ENCODE data around the gene TGFBRAP1. TPM values are rescaled to one million over a fixed set of nuclear protein-coding genes. Genes with fewer than 3 reads are reported as not detected.
A peak's percentile ranks its signal among the peaks of the same experiment; 100 is the strongest.

Gene TGFBRAP1
- total RNA-seq, 1 donor from 2014 or later = 20.6 TPM

DNA sequence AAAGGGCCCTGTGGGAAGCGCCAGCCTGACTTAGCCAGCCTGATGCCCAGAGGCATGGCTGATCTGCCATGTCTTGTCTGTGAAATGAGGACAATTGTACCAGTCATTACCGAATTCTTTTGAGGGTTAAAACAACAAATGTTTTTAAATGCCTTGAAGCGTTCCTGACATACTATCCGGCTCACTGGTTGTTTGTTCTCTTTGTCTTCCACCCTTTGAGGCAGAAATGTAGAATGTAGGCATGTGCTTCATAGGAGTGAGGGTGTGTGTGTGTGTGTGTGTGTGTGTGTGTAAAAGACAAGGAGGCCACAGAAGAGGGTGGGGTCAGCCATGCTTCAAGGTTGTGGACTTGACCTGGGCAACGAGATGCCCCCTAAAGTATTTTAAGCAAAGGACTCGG lies 35.5 kb downstream of the TGFBRAP1 start:
- DNase-seq (ENCODE audit: low spot score) (no peak), ATAC-seq (no peak)
- intact Hi-C loops (cut with DNase I) = no loop called here

DNA sequence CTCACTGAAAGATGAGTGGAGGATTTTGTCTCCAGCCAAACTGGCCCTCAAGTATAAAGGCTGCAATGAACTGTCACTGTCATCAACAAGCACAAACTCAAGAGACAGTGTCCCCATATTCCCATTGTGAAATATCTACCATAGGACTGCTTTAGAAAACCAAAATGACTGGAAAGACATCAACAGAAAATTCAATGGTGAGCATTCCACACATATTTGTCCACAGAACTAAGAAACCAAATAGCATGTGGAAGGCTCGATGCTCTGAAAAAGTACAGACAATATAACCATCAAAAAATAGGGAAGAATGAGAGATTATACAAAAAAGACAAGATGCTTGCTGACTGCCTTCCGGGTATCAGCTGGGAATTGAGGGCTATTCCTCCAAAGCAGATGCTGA lies 37.6 kb downstream of the TGFBRAP1 start:
- intact Hi-C loops (cut with DNase I) = no loop called here
- ATAC-seq (no peak), DNase-seq (ENCODE audit: low spot score) (no peak)

DNA sequence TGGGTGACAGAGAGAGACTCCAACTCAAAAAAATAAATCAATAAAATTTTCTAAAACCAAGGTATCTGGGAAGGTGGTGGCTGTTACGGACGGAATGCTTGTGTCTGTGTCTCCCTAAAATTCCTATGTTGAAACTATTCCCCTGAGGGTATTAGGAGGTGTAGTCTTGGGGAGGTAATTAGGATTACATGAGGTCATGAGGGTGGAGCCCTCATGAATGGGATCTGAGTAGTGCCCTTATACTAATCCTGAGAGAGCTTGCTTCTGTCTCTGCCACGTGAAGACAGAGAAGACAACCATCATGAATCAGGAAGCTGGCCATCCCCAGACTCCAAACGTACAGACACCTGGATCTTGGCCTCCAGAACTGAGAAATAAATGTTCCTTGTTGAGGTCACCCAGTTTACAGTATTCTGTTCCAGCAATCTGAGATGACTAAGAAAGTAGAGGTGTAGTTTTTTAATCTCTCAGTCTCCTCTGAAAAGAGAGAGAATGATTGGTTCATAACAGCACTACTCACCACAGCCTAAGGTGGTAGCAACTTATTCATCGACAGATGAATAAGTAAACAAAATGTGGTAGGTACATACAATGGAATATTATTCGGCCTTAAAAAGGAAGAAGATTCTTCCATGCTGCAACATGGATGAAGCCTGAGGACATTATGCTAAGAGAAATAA lies 38.4 kb downstream of the TGFBRAP1 start:
- no peak for DNase-seq (ENCODE audit: low spot score)
- intact Hi-C loops (cut with DNase I) = no loop called here
- ATAC-seq = no peak

DNA sequence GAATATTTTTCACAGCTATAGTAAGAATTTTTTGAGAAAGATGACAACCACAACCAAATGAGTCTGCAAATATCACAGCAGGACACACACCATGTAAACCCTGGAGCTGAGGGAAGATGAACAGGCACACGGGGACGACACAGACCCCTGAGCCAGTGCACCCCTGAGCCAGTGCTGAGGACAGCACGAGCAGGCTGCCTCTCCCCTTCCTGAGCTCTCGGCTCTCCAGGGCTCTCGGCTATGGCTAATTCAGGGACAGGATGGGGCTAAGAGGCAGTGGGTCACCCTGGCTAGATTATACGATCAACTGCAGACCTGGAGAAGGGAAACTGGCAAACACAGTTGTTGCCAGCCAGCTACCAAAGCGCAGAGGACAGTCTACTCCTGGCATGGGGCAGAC lies 41.4 kb downstream of the TGFBRAP1 start:
- intact Hi-C loops (cut with DNase I) = no loop called here
- ATAC-seq = no peak
- DNase-seq (ENCODE audit: low spot score) = no peak

DNA sequence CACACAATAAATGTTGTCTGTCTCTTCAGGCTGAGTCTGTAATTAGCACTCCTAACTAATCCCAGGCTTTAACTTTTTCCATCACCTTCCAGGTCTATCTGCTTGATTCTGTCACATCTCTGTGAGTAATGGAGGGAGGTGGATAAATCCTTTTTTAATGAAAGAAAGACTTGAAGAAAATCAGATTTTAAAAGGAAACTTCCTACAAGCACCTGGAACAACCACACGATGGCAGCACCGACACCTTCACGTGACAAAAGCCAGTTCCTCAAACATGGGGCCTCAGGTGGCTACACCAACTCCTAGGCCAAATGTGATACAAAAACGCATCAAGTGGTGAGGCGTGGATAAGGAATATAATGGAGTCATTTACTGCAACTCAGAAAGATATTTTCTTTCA lies 41.8 kb downstream of the TGFBRAP1 start:
- ATAC-seq = no peak
- intact Hi-C loops (cut with DNase I) = no loop called here
- no peak for DNase-seq (ENCODE audit: low spot score)

DNA sequence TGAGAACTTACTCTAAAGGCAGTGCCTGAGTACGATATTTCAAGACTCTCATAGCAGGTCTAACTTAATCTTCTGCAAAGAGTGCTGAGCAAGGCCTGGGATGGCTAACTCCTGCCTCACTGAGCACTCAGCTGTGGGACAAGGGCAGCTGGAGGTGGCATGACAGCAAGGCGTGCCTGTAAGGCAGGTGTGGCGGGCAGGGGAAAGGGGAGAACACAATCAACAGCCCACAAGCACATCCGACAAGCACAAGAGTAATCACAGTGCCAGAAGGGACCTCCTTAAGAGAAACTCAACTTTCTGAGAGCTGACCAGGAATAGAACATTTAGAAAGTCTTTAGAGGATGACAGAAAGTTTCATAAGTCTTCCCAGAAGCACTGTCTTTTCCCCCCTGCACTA lies 46.0 kb downstream of the TGFBRAP1 start:
- ATAC-seq (no peak), DNase-seq (ENCODE audit: low spot score) (no peak)
- intact Hi-C loops (cut with DNase I) = no loop called here

DNA sequence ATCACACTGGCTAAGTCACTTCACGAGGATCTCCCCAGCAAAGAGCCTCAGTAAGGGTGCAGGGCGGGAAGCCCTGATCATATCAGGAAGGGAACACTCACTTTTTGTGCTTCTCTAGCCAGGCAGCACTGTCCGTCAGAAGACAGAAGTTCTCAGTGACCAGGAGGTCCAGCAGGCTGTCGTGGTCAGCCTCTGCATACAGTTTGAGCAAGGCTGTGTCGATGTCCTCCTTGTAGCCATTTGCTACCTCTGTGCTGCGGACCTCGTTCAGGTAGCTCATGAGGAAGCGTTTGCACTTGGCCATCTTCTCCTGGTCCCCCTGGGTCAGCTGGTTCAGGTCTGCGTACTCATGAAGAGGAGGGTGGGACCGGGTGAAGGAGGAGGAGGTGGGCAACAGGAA lies 49.3 kb downstream of the TGFBRAP1 start:
- intact Hi-C loops (cut with DNase I) = no loop called here
- ATAC-seq (no peak), DNase-seq (ENCODE audit: low spot score) (no peak)

DNA sequence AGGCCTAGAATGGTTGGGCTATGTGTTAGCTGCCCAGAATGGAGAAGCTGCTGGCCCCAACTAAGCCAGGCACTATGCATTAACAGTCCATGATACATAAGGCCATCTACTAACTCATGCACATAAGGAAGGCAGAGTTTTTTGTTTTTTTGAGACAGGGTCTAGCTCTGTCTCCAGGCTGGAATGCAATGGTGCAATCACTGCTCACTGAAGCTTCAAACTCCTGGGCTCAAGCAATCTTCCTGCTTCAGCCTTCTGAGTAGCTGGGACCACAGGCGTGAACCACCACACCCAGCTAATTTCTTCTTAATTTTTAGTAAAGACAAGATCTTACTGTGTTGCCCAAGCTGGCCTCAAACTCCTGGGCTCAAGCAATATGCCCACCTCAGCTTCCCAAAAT lies 50.4 kb downstream of the TGFBRAP1 start:
- ATAC-seq = no peak
- intact Hi-C loops (cut with DNase I) = no loop called here

DNA sequence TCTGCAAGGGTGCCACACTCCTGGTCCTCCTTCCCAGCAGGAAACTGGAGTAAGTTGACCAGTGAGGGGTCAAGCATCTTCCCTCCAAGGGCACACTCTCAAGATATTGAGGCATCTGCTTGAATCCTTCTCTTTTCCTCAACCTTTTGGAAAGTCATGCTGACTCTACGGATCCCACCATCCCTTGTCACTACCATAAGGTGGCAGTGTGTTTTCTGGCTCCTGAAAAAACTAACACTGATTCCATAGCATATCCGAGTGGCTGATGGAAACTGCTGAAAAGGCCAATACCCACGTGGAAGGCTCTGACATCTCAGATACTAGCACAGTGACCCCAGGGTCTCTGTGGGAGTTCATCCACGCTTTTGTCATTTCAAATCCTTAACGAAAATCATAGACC lies 50.9 kb downstream of the TGFBRAP1 start:
- DNase-seq (ENCODE audit: low spot score) (no peak), ATAC-seq (no peak)
- intact Hi-C loops (cut with DNase I) = no loop called here

More for the DNA sequence above, 50.4 kb downstream of the TGFBRAP1 start:
- DNase-seq (ENCODE audit: low spot score) = no peak

DNA sequence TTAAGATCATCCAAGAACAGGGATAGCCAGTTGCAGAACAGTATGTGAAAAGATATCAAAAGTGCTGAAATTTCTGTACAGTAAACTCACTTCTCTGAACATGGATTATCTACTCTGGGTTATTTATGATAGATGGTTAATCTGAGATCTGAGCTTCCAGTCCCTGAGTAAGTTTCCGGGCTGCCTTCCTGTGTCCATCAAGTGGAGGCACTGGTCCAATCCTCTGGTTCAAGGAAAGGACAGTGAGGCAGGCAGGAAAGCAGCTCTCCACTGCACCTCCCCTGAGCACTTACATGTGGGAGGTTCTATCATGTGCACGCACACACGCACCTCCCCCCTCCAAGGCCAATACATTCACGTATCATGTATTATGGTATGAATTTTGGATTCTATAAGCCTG lies 55.5 kb downstream of the TGFBRAP1 start:
- no peak for ATAC-seq
- intact Hi-C loops (cut with DNase I) = no loop called here
- no peak for DNase-seq (ENCODE audit: low spot score)

DNA sequence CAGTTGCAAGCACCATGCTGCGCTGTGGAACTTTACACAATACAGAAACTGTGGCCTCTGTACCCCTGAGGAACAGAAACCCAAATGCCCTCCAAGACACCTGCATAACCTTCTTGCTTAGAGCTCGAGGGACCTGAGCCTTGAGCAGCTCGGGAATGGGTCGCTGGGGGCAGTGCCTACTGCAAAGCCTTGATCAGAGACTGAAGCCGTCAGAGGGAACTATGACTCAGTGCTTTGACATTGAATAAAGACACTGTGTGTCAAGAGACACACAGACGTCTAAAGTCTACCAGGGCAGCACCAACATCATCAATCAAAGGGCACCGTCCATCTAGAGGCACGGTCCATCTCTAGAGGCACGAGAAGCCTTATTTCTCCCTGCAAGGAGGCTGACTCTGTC lies 57.4 kb downstream of the TGFBRAP1 start:
- no peak for DNase-seq (ENCODE audit: low spot score)
- ATAC-seq = no peak
- intact Hi-C loops (cut with DNase I) = no loop called here

DNA sequence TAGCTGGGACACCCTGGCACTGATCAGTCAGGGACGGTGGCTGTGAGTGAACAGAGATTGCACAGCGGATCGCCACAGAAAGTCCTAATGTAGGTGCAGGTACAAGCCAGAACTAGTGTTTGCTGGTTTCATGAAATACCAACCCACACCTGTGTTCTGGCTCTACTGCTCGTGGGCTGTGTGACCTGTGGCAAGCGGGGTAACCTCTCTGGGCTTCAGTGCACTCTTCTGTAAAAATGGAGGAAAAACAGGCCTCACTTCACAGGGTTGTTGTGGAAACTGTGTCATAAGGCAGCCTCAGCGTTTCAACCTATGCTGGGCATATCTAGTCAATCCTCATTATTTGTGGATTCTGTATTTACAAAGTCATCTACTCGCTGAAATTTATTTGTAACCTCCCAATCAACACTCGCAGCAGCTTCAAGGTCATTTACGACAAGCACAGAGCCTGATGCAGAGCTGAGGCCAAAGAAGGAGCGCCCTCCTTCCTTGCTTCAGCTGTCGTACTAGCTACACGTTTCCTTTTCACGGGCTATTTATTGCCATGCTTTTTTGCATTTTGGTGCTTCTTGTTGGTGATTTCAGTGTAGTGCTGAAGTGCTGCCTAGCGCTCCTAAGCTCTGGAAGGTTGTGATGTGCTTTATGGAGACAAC lies 58.0 kb downstream of the TGFBRAP1 start:
- ATAC-seq = no peak

DNA sequence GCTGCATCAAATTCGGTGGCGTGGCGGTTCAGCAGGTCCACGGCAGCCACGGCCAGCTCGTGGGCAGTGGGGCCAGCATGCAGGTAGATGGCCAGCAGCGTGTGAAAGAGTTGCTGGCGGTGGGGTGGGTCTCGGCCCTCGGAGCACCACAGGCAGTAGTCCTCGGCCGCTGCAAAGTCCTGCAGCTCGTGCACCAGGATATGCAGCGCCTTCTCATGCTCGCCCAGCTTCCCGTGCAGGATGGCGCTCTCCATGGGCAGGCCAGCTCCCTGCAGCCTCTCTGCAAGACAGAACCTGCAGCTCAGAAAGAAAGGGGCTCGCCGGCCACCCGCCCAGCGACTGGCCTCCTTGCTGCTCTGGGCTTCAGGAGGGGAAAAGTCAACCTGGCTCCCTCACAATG lies 60.1 kb downstream of the TGFBRAP1 start:
- DNase-seq (ENCODE audit: low spot score) (no peak), ATAC-seq (no peak)
- intact Hi-C loops (cut with DNase I) = no loop called here

More for the DNA sequence above, 58.0 kb downstream of the TGFBRAP1 start:
- intact Hi-C loops (cut with DNase I) = no loop called here
- no peak for DNase-seq (ENCODE audit: low spot score)

DNA sequence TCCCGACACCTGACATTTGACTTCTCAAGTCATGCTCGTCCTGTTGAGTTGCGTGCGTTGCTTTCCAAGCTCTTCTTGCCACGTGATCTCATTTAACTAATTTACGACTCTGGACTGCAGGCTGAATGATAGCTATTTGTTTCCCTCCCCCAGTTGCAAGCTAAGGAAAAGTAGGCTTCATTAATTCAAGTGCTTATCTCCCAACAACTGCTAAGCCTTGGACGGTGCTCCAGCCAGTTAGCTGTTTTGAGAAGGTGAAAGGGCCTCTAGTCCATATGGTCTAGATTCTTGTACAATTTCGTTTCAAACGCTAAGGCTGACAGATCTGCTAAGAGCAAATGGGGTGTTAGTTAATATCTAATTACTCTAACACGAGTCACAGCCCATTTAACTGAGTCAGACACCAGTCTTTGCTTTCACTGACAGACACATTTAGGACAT lies 66.9 kb downstream of the TGFBRAP1 start:
- DNase-seq (ENCODE audit: low spot score) (no peak), ATAC-seq (no peak)
- intact Hi-C loops (cut with DNase I) = no loop called here

DNA sequence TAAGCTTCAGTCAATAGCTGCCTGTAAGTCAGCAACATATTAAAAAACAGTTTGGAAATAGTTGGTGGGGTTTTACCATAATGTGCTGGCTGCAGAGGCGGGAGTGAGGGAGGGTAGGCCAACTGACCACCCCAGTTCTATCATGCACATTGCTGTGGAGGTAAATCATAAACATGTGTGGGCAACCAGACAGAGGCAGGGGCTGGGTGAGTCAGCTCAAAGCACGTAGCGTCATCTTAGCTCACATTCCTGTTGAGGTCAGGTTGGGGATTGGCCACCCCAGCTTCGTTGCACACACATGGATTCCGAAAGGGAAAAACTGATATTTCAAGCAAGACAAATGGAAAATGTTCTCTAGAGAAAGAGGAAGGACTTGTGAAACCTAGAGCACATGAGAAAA lies 68.5 kb downstream of the TGFBRAP1 start:
- intact Hi-C loops (cut with DNase I) = no loop called here
- DNase-seq (ENCODE audit: low spot score) (peak; percentile 39), ATAC-seq (peak; percentile 41)

DNA sequence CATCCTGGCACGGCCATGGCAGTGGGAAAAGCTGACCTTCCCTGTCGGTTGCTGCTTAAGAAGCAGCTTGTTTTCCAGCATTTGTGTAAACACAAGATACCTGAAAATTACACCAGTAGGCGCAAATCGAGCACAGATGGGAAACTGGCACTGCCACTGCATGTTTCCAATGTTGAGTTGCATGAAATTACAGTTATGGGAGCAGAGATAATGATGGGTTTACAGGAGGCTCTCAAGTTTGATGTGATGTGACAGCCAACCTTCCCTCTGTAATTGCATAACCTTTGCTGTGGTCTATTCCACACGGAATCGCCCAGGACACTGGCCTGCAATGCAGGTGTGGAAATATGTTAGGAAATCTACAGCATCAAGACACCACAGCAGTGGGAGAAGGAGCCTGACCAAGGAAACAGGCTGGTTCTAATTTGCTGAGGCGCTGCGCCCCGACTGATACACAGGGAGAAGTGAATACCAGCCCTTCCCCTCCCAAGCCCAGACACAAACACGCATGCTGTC lies 70.6 kb downstream of the TGFBRAP1 start:
- ATAC-seq (no peak), DNase-seq (ENCODE audit: low spot score) (no peak)
- intact Hi-C loops (cut with DNase I) = no loop called here

DNA sequence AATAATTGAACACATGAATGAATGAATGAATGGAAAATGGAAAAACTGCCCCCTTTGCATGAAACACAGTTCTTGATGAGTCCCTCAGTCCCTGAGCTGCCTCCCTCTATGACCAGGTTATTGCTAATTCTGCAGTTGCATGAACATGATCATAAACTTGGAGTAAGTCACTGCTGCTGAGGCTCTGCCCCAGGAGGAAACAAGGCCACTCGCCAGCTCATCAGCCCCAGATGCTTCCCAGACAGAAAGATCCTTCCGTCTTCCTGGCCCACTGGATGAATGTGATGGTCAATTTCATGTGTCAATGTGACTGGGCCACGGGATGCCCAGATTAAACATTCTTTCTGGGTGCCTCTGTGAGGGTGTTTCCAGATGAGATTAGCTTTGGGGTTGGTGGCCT lies 71.6 kb downstream of the TGFBRAP1 start:
- DNase-seq (ENCODE audit: low spot score) = no peak
- intact Hi-C loops (cut with DNase I) = no loop called here
- no peak for ATAC-seq

DNA sequence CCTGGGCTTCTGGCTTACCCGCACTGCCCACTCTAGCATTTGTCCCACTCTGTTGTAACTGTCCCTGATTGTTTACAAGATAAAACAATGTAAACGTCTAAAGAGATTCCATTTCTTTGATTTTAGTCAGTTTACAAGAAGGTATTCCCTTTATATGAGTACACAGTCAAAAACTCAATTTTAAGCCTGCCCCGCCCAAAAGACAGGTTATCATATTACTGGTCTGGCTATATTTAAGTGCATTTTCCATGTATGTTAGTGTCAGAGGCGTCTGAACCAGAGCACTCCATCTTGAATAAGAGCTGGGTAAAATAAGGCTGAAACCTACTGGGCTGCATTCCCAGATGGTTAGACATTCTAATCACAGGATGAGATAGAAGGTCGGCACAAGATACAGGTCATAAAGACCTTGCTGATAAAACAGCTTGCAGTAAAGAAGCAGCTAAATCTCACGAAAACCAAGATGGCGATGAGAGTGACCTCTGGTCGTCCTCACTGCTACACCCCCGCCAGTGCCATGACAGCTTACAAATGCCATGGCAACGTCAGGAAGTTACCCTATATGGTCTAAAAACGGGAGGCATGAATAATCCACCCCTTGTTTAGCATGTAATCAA lies 73.0 kb downstream of the TGFBRAP1 start:
- intact Hi-C loops (cut with DNase I) = no loop called here
- ATAC-seq (no peak), DNase-seq (ENCODE audit: low spot score) (no peak)

DNA sequence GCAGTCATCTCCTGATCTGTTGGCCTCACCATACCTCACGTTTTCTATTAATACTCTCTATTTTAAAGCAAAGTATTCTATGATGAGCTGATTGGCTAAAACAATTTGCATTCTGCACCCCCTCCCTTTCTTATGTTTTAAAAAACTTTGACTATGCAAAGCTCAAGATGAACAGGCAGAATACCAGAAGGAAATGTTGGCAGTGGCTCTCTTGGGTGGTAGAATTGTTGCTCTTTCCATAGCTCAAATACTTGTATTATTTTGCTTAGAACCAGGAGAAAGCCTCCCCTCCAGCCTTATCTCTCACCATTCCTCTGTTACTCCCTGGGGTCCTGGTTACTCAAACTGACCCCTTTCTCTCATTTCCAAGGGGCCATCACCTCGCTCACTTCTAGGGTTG lies 73.6 kb downstream of the TGFBRAP1 start:
- DNase-seq (ENCODE audit: low spot score) (no peak), ATAC-seq (no peak)
- intact Hi-C loops (cut with DNase I) = no loop called here

DNA sequence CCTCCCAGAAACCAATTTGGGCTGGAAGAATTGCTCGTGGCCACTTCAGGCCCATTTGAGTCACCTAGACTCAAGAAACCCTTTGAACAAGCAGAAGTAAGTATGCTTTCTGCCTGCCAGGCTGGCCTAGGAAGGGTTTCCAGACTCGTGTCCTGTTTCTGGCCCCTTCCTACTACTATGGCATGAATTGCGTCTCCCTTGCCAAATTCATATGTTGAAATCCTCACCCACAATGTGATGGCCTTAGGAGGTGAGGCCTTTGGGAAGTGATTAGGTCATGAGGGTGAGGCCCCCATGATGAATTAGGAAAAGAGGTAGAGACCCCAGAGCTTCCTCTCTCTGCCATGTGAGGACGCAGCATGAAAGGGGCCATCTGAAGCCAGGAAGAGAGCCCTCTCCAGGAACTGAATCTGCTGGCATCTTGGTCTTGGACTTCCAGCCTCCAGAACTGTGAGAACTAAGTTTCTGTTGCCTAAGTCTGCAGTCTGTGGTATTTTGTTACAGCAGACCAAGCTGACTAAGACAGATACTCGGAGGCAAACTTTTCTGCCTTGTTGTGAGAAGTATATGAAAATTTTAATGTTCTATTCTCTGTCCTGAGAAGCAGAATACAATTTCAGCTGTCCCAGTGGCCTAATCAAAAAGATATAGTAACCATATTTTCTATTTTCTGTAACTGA lies 74.9 kb downstream of the TGFBRAP1 start:
- DNase-seq (ENCODE audit: low spot score) (no peak), ATAC-seq (no peak)
- intact Hi-C loops (cut with DNase I) = no loop called here

Measured in sciatic nerve (tissue), 2 donors.